ENCODE measurements around the gene ESR1. TPM values are rescaled to one million over a fixed set of nuclear protein-coding genes. Genes with fewer than 3 reads are reported as not detected.

ESR1 gene
- total RNA-seq, 2 donors from 2014 or later = 4.9 TPM

DNA sequence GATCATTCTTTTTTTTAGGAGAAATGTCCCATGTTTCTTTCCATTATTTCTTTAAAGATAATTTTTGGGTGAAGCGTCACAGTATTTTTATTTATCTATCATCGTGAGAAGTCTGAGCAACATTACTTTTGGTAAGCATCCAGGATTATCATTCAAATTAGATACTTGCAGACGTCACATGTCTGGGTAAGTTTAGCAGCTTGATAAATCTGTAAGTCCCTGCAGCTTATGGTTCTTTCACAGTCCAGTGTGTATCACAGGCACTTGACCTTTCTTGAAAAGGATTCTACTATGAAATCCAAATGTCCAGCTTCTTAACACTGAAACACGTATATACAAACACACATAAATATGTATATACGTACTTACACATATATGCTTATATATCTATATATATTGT, 359.4 kb downstream of the ESR1 start:
- no peaks in the 10 kb centered on the region for H3K27me3 ChIP-seq (replicated peaks; ENCODE audit: insufficient read depth)
- peaks cover 25% of the 10 kb centered on the region for H3K36me3 ChIP-seq
- no peak overlapping the region for H3K4me3 ChIP-seq
- TF ChIP-seq, protein P1, sequence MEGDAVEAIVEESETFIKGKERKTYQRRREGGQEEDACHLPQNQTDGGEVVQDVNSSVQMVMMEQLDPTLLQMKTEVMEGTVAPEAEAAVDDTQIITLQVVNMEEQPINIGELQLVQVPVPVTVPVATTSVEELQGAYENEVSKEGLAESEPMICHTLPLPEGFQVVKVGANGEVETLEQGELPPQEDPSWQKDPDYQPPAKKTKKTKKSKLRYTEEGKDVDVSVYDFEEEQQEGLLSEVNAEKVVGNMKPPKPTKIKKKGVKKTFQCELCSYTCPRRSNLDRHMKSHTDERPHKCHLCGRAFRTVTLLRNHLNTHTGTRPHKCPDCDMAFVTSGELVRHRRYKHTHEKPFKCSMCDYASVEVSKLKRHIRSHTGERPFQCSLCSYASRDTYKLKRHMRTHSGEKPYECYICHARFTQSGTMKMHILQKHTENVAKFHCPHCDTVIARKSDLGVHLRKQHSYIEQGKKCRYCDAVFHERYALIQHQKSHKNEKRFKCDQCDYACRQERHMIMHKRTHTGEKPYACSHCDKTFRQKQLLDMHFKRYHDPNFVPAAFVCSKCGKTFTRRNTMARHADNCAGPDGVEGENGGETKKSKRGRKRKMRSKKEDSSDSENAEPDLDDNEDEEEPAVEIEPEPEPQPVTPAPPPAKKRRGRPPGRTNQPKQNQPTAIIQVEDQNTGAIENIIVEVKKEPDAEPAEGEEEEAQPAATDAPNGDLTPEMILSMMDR (IDR thresholded peaks at IDR 0.05) = no peak
- no peaks in the 10 kb centered on the region for H3K9me3 ChIP-seq
- ATAC-seq (ENCODE audit: insufficient number of reproducible peaks, low FRiP score, low read depth) (no peak), DNase-seq (ENCODE audit: low spot score) (no peak)
- H3K4me1 ChIP-seq (ENCODE audit: control insufficient read depth in 1 of 2, low read depth in 2 of 2) = peaks cover 9 to 25% of the 10 kb centered on the region in 2 donors
- H3K27ac ChIP-seq = no peak overlapping the region

DNA sequence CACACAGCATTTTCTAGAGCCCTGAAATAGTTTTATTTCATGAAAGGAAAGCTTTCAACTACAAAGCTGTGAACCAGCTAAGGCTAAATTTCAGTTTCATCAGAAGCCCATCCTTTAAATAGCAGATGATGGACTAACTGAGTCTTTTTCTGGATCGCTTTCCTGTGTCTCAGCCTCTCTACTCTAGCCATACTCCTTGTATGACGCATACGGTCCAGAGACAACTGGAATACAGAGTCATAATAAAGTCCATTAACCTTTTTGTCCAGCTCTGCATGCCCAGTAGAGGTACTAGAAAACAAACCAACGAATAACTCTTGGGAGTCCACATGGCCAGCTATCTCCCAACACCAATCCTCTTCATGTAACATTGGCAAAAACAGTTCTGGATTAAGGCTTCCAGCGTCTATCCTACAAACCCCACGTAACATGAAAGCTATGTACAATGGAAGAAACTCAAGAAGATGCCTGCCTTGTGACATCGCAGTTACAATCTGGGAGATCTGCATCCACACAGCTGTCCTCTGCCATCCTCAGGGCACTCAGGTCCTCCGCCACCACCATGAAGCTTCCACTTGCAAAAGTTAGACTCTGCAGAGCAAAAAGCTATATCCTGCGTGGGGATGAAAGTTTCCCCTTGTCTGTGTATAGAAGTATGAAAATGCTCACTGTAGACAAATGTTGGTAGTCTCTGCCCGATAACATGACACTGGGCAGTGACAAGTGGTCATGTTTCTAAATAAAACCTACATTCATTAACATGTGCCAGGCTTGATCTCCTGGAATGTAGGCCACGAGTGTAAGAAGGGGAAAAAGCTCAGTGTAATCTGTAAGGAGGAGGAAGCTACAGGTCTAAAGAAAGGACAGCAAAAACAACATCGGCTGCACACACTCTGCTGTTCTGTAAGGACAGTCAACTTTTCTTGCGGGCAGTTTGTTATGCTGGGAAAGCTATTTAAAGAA, 360.4 kb downstream of the ESR1 start:
- Histone ChIP-seq H3K4me3 (no peak overlapping the region), H3K27ac (peak overlapping the region in 1 of 2 donors; percentile 19), H3K36me3 (peaks cover 21% of the 10 kb centered on the region), H3K27me3 (replicated peaks; ENCODE audit: insufficient read depth) (no peaks in the 10 kb centered on the region), H3K4me1 (ENCODE audit: control insufficient read depth in 1 of 2, low read depth in 2 of 2) (peaks cover 9 to 27% of the 10 kb centered on the region in 2 donors), H3K9me3 (no peaks in the 10 kb centered on the region)
- ATAC-seq (ENCODE audit: insufficient number of reproducible peaks, low FRiP score, low read depth) (no peak), DNase-seq (ENCODE audit: low spot score) (no peak)
- TF ChIP-seq, protein P1 (IDR thresholded peaks at IDR 0.05) = no peak

DNA sequence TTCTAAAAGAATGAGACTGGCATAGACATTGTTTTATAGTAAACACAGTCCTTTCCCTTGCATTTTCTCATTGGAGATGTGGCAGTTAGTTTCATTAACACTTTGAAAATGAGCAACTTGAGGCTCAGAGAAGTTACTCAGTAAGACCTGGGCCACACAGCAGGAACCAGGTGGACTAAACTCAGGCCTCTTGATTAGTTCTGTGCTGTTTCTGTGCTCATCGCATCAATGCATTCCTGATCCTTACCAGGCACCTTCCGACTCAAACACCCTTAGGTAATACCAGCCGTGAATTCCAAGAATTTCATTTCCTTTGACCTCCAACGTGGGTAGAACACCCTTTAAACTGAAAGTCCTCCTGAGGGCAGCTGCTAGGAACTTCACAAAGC, 362.8 kb downstream of the ESR1 start:
- Histone ChIP-seq H3K27ac (peak overlapping the region in 1 of 2 donors; percentile 19), H3K4me1 (ENCODE audit: control insufficient read depth in 1 of 2, low read depth in 2 of 2) (peaks cover 9 to 27% of the 10 kb centered on the region in 2 donors), H3K27me3 (replicated peaks; ENCODE audit: insufficient read depth) (no peaks in the 10 kb centered on the region), H3K4me3 (no peak overlapping the region), H3K9me3 (no peaks in the 10 kb centered on the region), H3K36me3 (peaks cover 14% of the 10 kb centered on the region)
- TF ChIP-seq, protein P1 (IDR thresholded peaks at IDR 0.05) = no peak
- DNase-seq (ENCODE audit: low spot score) (no peak), ATAC-seq (ENCODE audit: insufficient number of reproducible peaks, low FRiP score, low read depth) (no peak)

DNA sequence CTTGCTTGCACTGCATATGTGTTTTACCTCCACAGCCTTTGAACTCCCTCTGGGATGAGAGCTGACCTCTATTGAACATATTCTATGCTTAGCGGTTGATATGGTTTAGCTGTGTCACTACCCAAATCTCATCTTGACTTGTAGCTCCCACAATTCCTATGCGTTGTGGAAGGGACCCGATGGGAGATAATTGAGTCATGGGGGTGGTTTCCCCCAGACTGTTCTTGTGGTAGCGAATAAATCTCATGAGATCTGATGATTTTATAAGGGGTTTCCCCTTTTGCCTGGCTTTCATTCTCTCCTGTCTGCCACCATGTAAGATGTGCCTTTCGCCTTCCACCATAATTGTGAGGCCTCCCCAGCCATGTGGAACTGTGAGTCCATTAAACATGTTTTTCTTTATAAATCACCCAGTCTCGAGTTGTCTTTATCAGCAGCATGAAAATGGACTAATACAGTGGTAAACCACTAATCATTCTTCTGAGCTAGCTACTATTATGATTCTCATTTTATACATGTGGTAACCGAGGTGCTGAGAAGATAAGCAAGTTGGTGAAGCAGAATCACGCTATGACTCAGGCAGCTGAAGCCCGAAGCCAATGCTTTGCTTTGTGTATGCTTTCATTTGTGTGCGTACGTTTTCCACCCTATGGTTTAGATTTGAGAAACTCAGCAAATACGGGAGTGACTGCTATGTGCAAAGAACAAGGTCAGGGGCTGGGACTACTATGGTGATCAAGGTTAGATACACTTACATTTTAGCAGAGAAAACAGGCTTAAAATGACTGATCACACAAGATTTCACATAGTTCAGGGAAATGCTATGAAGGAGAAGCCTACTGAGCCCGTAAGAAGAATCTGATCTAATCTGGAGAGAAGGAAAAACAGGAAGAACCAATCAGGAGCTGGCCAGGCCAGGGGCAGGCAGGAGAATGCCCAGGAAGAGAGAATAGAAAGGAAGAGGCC, 363.5 kb downstream of the ESR1 start:
- Histone ChIP-seq H3K4me1 (ENCODE audit: control insufficient read depth in 1 of 2, low read depth in 2 of 2) (peaks cover 9 to 22% of the 10 kb centered on the region in 2 donors), H3K4me3 (no peak overlapping the region), H3K27ac (peak overlapping the region; percentile 19 to 47), H3K9me3 (no peaks in the 10 kb centered on the region), H3K27me3 (replicated peaks; ENCODE audit: insufficient read depth) (no peaks in the 10 kb centered on the region), H3K36me3 (peaks cover 21% of the 10 kb centered on the region)
- DNase-seq (ENCODE audit: low spot score) (no peak), ATAC-seq (ENCODE audit: insufficient number of reproducible peaks, low FRiP score, low read depth) (no peak)
- TF ChIP-seq, protein P1 (IDR thresholded peaks at IDR 0.05) = no peak

DNA sequence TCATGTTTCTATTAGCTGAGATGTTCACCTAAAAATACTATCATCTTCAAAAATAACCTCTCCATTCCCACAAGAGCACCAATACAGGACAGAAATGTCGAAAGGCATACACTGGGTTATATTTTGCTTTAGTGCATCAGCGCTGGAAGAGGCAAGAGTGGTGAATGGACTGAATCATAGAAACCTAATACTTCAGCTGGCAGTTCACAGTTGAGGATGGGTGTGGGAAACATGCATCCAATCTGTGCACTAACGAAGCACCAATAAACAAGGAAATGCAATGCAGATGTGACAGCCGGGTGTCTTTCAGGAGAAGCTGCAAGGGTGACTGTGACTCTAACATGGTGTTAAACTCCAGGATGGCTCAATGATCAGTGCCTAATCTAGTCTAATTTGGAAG, 365.8 kb downstream of the ESR1 start:
- Histone ChIP-seq H3K27me3 (replicated peaks; ENCODE audit: insufficient read depth) (no peaks in the 10 kb centered on the region), H3K27ac (no peak overlapping the region), H3K4me1 (ENCODE audit: control insufficient read depth in 1 of 2, low read depth in 2 of 2) (peaks cover 3 to 11% of the 10 kb centered on the region in 2 donors), H3K4me3 (no peak overlapping the region), H3K36me3 (peaks cover 31% of the 10 kb centered on the region), H3K9me3 (no peaks in the 10 kb centered on the region)
- TF ChIP-seq, protein P1 (IDR thresholded peaks at IDR 0.05) = no peak
- ATAC-seq (ENCODE audit: insufficient number of reproducible peaks, low FRiP score, low read depth) = no peak
- no peak for DNase-seq (ENCODE audit: low spot score)
